ENCODE results near the gene EFNA3.

DNA sequence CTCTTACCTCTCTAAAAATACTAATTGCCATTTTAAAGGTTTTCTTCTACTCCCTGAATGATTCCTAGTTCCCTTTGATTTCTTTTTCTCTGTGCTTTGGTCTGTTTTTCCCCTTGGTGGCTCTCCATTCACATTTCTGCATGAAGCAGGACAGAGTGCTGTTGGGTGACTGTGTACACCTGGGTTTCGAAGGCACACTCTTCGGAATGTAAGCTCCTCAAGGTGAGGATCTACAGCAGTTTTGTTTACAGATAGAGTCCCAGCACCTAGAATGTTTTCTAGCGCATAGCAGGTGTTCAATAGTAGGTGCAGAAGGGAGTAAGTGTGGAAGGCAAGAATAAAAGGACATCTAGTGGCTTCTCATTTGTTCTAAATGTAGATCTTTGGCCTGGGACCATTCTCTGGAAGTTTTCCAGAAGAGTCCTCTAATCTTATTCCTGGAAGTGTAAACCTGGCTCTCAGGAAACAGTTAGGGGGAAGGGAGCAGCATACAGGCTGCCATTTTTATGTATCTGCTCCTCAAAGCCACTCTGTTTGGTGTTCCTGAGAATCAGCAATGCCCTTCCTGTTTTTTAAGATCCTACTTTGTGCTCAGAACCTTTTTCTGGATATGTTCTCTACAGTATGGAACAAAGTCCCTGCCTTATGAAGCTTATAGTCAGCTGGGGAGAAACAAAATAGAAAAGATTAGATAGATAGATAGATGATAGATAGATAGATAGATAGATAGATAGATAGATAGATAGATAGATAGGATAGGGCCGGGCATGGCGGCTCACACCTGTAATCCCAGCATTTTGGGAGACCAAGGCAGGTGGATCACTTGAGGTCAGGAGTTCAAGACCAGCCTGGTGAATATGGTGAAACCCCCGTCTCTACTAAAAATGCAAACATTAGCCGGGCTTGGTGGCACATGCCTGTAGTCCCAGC is 26.2 kb downstream of the EFNA3 start:
- TF ChIP-seq, protein P1, sequence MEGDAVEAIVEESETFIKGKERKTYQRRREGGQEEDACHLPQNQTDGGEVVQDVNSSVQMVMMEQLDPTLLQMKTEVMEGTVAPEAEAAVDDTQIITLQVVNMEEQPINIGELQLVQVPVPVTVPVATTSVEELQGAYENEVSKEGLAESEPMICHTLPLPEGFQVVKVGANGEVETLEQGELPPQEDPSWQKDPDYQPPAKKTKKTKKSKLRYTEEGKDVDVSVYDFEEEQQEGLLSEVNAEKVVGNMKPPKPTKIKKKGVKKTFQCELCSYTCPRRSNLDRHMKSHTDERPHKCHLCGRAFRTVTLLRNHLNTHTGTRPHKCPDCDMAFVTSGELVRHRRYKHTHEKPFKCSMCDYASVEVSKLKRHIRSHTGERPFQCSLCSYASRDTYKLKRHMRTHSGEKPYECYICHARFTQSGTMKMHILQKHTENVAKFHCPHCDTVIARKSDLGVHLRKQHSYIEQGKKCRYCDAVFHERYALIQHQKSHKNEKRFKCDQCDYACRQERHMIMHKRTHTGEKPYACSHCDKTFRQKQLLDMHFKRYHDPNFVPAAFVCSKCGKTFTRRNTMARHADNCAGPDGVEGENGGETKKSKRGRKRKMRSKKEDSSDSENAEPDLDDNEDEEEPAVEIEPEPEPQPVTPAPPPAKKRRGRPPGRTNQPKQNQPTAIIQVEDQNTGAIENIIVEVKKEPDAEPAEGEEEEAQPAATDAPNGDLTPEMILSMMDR (IDR thresholded peaks at IDR 0.05; ENCODE audit: insufficient read depth, low read length, poor library complexity, severe bottlenecking): no peak
- TF ChIP-seq EZH2phosphoT487 (conservative IDR thresholded peaks at IDR 0.05; ENCODE audit: low read length): no peak

Measured in SU-DHL-6 (cell line).